Measurements from ENCODE around the gene SP9. TPM values are rescaled to one million over a fixed set of nuclear protein-coding genes. Genes with fewer than 3 reads are reported as not detected.

Gene SP9
- total and polyA plus RNA-seq, 9 of the 15 experiments (the other 6 are each of a cell fraction or from before 2014, with no cell fraction given), result 0.04 to 0.23 (median 0.11) TPM; not detected in 3

- H2AFZ ChIP-seq (ENCODE audit: low read depth, low read length), result no peak overlapping the region
- TF ChIP-seq USF1 (CRISPR knock-in tag; IDR thresholded peaks at IDR 0.05) (no peak), ZNF274 (IDR thresholded peaks at IDR 0.05; ENCODE audit: borderline replicate concordance, low read depth, low read length) (no peak), ZBED1 (IDR thresholded peaks at IDR 0.05) (no peak), ZNF551 (CRISPR knock-in tag; IDR thresholded peaks at IDR 0.05) (no peak), POLR3G (IDR thresholded peaks at IDR 0.05; ENCODE audit: extremely low read depth, insufficient read length, insufficient replicate concordance) (no peak), HDAC6 (IDR thresholded peaks at IDR 0.05; ENCODE audit: low read depth, low read length) (no peak), ZC3H8 (IDR thresholded peaks at IDR 0.05) (no peak)
- H3K4me2 ChIP-seq (ENCODE audit: insufficient read depth, low read length), result no peak overlapping the region
- H4K20me1 ChIP-seq (replicated peaks; ENCODE audit: control insufficient read depth, insufficient read depth, low read length), result peaks cover 8% of the 10 kb centered on the region; the same call in 1 of the 2 replicates
- no peaks in the 10 kb centered on the region for H3K79me2 ChIP-seq (ENCODE audit: control insufficient read depth, insufficient read depth, low read length)
- no peaks in the 10 kb centered on the region for H3K9me3 ChIP-seq (replicated peaks; ENCODE audit: control insufficient read depth, insufficient read depth, low read depth, low read length)
- H3K27me3 ChIP-seq (ENCODE audit: control insufficient read depth in 2 of 2, insufficient read depth in 2 of 2, low read length in 2 of 2), result peaks cover 43 to 53% of the 10 kb centered on the region in 2 experiments
- POLR2A ChIA-PET, result no interaction called here
- CTCF ChIA-PET (ENCODE audit: low intra/inter-chr PET ratio), result no interaction called here
- no peak overlapping the region for H3K4me3 ChIP-seq
- ATAC-seq (no peak), FAIRE-seq (no peak), DNase-seq (ENCODE audit: extremely low read depth in 1 of 4, low spot score in 3 of 4) (no peak)
- no peaks in the 10 kb centered on the region for H3K36me3 ChIP-seq (ENCODE audit: control insufficient read depth, insufficient read depth, low read length)
- H3K9ac ChIP-seq (ENCODE audit: insufficient read depth in 1 of 2, low read depth in 2 of 2, low read length in 2 of 2), result no peak overlapping the region
- BruUV-seq (replicated peaks), result no TSS peak
- no peaks in the 10 kb centered on the region for H3K9me1 ChIP-seq (ENCODE audit: control insufficient read depth, insufficient read depth, low read length)
- H3K27ac ChIP-seq (ENCODE audit: extremely low read depth, low read depth, low read length), result no peak overlapping the region
- intact Hi-C loops (cut with micrococcal nuclease), result loop anchor here (10.0 kb wide), 1 partner anchor 369 kb away; the partner anchor contains the start of gene SP3
- H3K4me1 ChIP-seq (replicated peaks in 1 of 2; ENCODE audit: control insufficient read depth in 2 of 2, insufficient read depth in 2 of 2, low read length in 2 of 2), result peaks cover 13 to 29% of the 10 kb centered on the region in 2 experiments; a peak in 3 of 5 replicates
- in situ Hi-C loops (cut with MboI), result no loop called here
- 37% methylated on average over 11 of the region's 11 CpGs for WGBS (ENCODE audit: insufficient coverage, low coverage, missing lambda C conversion rate)
Measured at GRCh38 chr2:174334278-174334715, 457 bp upstream of the SP9 start.
